HG02970 (cell line): ENCODE results near the gene POU2F1.

Experiments used
- ATAC-seq: cut with Tn5 transposase; IDR thresholded peaks from one replicate; pipeline ENCODE4 v1.9.1; 2021; ENCODE audit warnings: mild to moderate bottlenecking, moderate library complexity, moderate number of reproducible peaks; ENCODE audit not compliant: unreplicated experiment, low FRiP score

Gene POU2F1

DNA sequence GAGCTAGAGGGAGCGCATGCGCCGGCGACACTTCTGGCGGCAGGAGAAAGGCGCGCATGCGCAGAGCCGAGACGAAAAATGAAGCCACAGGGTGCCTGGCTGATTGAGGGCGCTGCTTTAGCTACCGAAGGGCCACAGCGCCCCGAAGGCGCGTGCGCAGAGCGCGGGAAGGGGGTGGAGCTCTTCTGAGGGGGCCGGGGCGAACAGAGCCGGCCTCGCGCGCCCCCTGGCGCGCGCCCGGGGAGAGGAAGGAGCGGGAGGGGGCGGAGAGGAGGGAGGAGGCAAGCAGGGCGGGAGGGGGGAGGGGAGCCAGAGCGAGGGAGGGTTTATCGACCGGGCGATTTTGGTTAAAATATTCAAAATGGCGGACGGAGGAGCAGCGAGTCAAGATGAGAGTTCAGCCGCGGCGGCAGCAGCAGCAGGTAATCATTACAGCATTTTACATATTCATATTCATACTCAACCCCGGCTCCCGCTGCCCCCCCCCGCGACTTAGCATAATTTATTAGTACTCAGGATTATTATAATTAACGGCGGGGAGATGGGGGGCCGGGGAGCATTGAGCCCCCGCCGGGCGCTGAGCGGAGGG is at the start of gene POU2F1:
Gene POU2F1, plus strand, starts transcription at position 350 of the 589 bp plus-strand sequence. Its CDS starts 12 bp downstream, at position 362.
- ATAC-seq, result peak; percentile 67

DNA sequence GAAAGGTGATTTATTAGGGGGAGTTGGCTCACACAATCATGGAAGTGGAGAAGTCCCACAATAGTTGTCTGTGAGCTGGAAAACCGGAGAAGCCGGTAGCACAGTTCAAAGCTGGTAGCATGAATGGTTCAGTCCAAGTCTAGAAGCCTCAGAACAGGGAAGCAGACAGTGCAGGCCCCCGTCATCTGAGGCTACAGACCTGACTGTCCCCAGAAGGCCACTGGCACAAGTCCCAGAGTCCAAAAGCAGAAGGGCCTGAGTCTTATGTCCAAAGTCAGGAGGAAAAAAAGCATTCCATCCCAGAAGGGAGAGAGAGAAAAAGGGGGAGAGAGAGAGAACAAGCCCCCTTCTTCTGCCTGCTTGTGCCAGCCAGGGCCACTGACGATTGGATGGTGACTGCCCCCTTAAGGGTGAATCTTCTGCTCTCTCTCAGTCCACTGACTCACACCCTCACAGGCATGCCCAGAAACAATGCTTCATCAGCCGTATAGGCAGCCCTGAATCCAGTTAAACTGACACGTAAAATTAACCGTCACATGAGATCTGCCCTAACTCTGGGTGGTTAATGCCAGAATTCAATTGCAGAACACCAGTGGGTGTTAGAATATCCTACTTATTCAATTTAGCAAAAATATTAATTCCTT is 49.3 kb upstream of the POU2F1 start:
- ATAC-seq, result no peak

DNA sequence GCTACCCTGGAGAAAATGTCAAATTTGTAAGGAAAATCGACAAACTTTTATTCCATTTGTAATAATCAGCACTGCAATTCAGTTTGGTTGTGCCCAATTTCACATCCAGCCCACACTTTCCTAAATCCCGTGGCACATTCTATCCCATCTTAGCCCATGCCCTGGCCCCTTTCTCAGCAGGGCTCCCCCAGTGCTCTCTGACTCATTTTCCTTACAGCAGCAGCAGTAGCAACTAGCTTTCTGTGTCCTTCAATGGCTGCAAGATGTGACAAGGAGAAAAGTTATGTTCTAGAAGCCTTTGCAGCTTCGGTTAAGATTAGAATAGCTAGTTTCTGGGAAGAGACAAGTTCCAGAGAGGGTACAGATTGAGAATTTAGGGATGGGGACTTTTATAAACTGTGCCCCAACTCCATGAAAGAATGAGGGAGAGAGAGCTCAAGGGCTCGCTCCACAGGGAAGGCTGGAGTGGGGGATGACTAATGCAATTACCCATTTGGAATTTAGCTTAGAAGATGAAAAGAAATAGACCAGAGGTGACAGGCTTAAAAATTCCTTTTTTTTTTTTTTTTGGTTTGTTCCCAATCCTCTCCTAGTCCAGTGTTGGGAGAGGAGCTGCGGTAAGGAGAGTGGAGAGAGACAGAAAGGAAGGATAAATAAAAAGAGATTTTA is 47.0 kb upstream of the POU2F1 start:
- no peak for ATAC-seq

DNA sequence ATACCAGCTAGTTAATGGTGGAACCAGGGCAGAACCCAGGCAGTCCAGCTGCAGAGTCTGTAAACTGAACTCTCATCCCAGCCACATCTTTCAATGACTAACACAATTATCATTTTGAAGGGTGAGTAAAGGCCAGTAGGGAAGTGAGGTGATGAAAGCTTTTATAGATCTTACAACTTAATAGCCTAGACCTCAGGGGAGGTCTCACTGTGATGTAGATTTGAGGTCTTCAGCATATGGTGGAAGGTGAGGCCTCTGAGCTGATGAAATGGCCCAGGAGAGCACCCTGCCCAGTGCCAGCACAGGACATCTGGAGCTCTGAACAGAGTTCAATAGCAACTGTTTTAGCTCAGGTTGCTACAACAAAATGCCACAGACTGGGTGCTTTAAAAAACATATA is 44.8 kb upstream of the POU2F1 start:
- ATAC-seq, result no peak

DNA sequence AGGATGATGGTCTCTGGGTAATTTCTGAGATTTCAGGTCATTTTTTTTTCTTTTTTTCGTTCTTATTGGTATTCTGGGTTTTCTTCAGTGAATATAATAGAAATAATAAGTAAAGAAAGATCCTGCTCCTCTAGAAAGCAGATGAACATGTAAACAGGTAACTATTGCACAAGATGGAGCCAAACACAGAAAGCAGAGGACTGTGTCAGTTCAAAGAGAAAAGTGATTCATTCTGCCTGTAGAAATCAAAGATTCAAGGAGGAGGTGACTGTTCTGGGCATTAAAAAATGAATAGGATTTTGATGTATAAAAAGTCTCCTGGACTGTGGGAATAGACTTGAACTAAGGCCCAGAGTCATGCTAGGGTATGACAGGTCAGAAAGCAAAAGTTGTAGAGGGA is 41.9 kb upstream of the POU2F1 start:
- ATAC-seq, result no peak

DNA sequence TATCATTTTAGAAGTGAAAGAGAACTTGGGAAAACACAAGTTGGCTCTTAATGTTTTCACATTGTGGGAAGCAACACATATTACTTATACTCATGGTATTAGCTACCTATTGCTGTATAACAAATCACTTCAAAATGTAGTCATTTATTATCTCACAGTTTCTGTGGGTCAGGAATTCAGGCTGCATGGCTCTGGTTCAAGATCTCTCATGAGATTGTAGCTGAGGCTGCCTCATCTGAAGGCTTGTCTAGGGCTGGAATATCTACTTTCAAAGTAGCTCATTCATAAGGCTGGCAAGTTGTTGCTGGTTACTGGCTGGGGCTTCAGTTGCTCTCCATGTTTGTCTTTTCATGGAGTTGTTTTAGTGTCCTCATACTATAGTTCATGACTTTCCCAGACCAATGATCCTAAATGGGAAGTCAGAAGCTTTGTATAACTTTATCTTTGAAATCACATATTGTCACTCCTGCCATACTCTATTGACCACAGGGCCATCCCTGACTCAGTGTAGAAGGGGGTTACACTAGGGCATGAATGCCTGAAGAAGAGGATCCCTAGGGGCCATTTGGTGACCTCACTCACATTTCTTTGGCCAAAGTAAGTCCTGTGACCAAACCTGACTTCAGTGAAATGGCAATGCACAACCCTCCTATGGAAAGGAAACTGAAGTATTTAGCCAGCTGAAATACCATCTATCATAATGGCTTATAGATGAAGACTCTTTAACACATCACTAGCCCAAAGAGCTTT is 37.9 kb upstream of the POU2F1 start:
- no peak for ATAC-seq

DNA sequence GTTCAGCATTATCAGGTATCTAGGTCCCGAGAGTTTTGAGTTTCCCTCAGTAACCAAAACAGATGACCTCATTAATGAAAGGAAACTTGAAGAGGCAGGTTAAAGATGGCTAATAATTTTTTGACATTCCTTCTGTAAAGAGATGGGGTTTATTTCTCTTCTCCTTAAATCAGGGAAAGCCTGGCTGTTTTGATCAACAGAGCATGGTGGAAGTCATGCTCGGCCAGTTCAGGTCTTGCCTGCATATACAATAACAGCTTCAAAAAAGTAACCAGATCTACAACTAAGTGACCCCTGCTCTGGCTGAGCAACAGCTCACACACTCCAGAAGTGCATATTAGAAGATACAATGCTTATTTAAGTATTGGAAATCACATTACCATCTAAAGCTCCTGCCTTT is 36.6 kb upstream of the POU2F1 start:
- ATAC-seq, result no peak

DNA sequence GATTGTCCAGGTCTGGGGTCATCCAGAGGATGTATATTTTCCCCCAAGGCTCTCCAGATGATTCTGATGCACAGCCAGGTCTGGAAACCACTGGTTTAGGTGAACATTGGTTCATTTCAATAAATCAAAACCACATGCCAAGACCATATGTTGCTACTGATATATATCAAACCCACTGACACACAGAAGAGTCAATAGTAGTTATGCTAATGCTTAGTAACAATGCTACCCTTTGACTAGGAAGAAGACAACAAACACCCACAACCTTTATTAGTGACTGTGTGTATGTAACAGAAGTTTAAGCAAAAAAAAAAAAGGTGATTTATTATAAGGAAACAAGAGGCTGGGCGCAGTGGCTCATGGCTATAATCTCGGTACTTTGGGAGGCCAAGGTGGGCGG is 35.6 kb upstream of the POU2F1 start:
- ATAC-seq, result no peak

DNA sequence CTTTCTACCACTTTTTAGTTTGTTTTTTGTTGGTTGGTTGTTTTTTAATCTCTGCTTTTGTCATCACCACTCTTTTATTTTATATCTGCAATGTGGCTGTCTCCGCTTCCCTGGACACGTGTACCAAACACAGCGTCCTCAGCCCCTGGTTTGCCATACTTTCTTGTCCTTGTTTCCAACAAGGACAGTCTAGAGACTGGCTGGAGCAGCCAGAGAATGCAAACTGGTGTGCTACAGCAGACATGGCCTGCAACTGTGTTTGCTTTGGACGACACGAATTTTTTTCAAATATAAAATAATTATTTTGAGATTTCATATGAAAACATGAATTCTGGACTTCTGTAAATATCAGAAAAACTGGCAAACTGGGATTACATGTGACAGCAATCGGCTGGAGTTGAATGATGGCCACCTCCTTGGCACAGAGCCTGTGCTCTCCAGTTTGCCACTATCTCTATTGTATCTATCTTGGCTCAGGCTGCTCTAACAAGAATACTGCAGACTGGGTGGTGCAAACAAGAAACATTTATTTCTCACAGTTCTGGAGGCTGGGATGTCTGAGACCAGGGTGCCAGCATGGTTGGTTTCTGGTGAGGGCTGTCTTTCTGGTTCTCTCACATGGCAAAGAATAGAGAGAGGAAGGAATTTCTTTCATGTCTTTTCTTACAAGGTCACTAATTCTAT is 34.6 kb upstream of the POU2F1 start:
- ATAC-seq, result no peak

DNA sequence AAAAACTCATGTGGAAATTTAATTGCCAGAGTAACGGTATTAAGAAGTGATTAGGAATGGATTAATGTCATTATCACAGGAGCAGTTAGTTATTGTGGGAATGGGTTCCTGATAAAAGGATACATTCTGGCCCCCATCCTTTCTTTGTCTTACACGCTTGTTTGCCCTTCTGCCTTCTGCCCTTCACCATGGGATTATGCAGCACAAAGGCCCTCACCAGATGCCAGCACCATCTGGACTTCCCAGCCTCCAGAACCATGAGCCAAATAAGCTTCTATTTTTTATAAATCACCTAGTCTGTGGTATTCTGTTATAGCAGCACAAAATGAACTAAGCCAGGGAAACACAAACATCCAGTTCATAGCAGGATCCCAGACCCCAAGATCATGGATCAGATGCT is 33.9 kb upstream of the POU2F1 start:
- no peak for ATAC-seq

DNA sequence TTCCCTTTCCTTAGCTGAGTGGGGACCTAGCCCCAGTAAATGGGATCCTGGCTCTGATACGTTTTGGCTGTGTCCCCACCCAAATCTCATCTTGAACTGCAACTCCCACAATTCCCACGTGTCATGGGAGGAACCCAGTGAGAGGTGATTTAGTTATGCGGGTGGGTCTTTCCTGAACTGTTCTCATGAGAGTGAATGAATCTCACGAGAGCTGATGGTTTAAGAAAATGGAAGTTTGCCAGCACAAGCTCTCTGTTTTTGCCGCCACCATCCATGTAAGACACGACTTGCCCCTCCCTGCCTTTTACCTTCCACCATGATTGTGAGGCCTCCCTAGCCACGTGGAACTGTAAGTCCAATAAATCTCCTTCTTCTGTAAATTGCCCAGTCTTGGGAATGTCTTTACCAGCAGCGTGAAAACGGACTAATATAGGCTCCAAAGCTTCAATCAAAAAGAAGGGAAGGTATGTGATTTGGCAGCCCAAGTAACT is 29.9 kb upstream of the POU2F1 start:
- no peak for ATAC-seq

DNA sequence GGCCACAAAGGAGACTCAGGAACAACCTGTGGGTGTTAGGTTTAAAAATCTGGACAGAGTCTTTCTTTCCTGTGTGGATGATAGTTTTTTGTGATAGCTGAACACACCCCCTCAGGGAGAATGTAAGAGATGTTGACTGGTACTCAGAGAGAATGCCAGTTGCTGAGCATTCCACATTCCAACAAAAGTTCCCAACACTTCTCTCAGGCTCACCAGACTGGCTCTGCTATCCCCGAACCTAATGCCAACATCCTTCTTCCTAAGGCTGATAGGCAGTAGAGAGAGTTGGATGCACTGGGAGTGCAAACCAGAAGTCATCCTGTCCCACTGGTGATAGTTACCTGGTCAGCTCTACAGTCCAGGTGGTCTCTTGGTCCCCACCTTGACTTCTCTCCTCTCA is 28.7 kb upstream of the POU2F1 start:
- ATAC-seq, result no peak

DNA sequence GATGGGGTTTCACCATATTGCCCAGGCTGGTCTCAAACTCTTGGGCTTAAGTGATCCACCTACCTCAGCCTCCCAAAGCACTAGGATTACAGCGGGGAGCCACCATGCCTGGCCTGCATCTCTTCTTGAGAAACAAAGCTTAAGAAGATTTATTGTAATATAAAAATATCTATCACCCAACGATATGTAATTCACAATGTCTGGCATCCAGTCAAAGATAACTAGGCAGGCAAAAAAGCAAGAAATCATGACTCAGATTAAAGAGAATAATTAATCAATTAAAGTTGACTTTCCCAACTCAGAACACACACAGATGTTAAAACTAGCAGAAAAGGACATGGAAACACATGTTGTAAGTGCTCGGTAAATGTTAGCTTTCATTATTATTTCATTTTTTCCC is 26.5 kb upstream of the POU2F1 start:
- no peak for ATAC-seq

DNA sequence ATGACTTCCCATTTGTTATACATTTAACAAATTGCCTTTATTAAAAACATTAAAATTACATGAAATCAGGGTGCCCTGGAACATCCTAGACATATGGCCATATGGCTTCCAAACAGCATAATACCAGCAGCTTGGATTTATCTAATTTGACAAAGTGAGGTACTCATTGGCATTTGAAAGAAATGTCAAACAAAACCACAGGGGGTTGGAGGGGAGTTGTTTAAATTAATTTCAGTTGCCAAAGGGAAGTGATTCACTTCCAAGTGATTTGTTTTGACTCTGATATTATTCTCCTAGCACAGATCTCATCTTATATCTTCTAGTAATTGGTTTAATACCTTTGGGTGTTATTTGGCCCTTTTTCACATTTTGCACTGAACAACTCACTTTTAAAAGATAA is 24.5 kb upstream of the POU2F1 start:
- no peak for ATAC-seq

DNA sequence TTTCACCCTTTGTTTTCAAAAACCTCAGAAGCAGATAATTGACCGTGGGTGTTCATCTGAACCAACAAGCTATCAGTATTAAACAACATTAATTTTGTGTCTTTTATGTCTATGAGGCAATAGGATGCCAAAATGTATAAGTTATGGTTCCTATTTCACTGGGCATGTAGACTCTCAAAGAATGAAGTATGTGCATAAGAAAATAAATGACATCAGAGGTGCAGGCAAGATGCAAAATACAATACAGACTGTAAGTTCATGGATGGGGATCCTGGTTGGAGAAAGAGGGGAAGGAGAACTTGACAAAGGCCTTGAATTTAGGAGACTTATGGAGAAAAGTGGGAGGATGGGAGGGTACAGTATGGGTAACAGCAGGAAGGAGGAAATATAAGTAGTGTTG is 23.4 kb upstream of the POU2F1 start:
- ATAC-seq, result no peak

DNA sequence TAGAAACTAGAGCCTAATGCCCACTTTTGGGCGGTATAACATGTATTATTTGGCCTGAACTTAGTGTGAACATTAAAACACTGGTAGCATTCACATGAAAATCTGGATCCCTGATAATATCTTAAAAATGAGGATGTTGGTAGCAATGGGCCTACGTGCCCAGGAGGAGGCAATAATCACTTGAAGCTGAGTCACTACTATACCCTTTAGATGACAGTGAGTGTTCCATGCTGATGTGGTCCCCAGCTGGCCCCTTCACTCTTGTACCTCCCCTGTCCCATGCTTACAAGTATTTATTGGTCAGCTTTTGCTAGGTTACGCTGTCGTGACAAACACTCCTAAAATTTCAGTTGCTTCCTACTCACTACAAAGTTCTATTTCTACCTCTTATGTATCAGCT is 23.0 kb upstream of the POU2F1 start:
- ATAC-seq, result no peak

DNA sequence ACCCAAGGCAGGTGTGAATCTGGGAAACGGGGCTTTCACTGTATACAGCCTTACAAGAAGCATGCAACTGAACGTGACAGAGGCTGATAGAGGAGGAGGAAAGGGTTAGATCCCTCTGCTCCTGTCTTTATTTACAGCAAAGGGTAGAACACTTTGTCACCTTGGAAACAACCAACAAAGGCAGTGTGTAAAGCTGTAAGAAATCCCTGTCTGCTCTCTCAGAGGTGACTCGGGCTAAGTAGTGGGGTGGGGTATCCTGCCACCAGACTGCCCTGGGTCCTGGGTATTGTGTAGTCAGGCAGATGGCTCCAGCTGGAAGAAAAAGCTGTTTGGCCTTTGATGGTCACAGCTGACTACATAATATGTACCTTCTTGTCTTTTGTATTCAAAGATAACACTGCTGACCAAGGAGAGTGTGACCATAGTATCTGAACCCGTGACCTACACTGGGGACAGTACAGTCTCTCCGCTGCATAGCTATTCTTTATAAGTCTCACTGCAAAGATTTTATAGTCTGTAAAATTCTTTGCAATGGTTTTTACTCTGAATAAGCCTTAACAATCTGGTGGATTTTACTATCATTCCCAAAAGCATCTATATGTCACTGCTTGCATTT is 22.1 kb upstream of the POU2F1 start:
- ATAC-seq, result no peak

DNA sequence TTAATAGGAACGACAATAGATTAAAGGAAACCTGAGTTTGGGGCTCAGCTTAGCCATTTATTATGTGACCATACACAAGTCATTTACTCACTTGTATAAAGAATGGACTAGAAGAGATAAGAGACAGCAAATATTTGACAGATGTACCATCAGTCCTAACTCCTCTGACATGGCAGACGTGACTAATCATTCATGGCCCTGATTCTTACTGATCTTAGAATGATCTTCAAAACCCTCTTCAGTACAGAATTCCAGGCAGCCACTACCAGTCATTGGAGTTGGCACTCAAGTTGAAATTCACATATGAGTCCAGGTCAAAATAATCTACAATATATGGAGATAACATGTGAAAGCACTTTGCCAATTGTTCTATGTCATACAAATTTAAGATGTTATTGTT is 21.0 kb upstream of the POU2F1 start:
- ATAC-seq, result no peak

DNA sequence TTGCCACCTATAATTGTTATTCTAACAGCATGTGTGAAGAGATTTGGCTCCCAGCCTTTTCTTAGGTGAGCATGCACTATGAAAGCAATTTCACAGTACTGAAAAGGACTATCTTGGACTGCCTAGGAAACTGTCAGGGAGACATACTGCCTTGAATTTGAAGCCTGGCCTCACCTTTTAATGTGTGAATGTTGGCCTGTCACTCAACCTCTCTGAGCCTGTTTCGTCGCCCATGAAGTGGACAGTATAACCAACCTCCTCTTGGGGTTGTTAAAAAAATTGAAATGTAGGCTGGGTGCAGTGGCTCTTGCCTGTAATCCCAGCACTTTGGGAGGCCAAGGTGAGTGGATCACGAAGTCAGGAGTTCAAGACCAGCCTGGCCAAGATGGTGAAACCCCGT is 20.4 kb upstream of the POU2F1 start:
- no peak for ATAC-seq

DNA sequence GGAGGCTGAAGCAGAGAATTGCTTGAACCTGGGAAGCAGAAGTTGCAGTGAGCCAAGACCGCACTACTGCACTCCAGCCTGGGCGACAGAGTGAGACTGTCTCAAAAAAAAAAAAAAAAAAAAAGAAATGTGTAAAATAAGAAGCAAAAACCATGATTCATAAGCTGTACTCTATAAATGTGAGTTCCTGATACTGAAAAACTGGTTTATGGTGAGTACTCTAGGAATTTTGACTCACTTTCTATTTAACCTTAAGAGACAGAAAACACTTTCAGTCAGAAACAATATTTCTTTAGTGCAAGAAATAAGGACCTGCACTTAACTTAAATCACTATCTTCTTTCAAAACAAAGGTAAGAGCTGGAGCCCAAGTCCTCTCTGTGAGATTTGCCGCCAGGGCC is 19.9 kb upstream of the POU2F1 start:
- ATAC-seq, result no peak
